ENCODE measurements around the gene TRIM67.

TRIM67 gene

DNA sequence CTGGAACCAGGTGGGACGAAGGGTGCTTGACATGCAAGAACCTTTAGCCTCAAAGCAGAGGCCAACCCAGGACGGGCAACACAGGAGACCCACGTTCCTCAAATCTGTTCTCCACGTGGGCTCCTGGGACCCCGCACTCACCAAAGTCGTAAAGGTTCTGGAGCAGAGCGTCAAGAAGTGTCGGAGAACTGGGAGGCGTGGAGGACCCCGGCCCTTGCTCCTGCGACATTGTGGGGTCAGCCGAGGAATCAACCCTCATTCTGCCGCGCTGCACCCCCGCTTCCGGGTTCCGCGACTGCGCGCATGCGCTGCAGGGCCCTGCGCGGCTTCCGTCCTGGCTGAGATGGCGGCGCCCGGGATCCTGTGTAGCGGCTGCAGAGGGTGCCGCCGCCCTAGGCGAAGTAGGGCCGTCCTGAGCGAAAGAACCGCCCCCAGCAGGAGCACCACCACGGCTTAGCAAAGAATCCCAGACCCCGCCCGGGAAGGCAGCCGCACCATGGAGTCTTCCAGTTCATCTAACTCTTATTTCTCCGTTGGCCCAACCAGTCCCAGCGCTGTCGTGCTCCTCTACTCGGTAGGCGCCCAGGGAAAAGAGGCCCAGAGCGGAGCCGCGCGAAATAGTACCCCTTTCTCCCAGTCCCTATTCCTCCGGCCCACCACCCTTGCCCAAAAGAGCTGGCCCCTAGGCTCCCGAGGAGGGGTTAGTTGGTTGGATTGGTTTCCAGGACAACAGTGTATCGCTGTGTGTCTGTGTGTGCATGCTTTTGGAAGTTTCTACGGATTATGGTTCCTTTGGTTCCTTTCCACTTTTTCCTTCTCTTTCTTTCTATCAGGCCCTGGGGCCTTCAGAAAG, 79.3 kb downstream of the TRIM67 start, which contains the start of gene GNPAT:
Gene GNPAT, plus strand, starts transcription at position 330 of the 853 bp plus-strand sequence. Its CDS starts 167 bp downstream, at position 497.
- TF ChIP-seq, protein P1, sequence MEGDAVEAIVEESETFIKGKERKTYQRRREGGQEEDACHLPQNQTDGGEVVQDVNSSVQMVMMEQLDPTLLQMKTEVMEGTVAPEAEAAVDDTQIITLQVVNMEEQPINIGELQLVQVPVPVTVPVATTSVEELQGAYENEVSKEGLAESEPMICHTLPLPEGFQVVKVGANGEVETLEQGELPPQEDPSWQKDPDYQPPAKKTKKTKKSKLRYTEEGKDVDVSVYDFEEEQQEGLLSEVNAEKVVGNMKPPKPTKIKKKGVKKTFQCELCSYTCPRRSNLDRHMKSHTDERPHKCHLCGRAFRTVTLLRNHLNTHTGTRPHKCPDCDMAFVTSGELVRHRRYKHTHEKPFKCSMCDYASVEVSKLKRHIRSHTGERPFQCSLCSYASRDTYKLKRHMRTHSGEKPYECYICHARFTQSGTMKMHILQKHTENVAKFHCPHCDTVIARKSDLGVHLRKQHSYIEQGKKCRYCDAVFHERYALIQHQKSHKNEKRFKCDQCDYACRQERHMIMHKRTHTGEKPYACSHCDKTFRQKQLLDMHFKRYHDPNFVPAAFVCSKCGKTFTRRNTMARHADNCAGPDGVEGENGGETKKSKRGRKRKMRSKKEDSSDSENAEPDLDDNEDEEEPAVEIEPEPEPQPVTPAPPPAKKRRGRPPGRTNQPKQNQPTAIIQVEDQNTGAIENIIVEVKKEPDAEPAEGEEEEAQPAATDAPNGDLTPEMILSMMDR (IDR thresholded peaks at IDR 0.05; ENCODE audit: borderline replicate concordance, insufficient read depth, low read depth, low read length), result no peak
- H3K4me3 ChIP-seq (ENCODE audit: low read depth, low read length), result peak within 1 kb of the TSS; percentile 93

DNA sequence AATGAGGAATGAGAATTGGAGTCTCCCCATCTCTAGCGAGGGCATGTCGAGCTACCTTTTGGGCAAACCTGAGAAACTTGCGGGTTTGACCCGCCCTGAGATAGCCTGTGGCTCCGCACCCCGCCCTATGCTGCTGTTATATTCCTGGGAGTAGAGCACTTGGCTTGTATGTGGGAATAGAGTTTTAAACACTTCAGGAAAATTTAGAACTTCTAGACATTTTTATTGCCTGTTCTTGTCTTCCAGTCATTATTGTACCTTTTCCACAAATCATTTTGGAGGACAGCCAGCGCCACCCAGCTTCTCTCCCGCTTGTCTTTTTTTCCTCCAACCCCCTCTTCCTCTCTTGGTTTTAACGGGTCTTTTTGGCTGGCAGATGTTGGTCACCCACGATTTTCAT, 79.9 kb downstream of the TRIM67 start:
- TF ChIP-seq, protein P1 (IDR thresholded peaks at IDR 0.05; ENCODE audit: borderline replicate concordance, insufficient read depth, low read depth, low read length), result no peak
- H3K4me3 ChIP-seq (ENCODE audit: low read depth, low read length), result peak overlapping the region; percentile 93

DNA sequence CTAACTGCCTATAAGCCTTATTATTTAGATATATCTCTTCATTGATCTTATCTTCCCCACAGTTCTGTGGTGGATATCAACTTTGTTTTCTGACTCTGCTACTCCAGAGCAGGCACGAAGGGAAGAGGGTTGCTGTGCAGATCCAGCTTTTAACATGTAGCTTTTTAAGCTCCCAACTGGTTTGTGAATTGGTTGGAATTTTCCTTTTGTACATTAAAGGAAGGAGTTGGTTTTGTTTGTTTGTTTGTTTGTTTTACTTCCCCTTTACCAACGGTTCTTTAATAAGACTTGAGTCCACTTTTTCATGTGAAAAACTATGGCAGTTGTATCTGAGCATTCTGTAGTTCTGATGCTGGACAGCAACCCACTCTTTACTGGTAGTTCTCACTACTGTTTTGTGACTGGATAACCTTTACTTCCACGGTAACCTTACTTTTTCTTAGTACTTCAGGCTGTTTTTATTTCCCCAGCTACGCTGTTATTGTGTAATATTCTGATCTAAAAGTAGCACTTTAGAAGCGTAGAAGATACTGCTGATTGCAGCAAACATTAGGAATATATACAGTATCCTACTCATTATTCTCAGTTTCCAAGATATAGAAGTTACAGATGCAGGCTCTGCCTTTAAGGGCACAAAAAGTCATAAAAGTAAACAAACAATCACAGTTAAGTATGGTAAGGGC, 80.8 kb downstream of the TRIM67 start:
- TF ChIP-seq, protein P1 (IDR thresholded peaks at IDR 0.05; ENCODE audit: borderline replicate concordance, insufficient read depth, low read depth, low read length), result no peak
- H3K4me3 ChIP-seq (ENCODE audit: low read depth, low read length), result no peak overlapping the region

DNA sequence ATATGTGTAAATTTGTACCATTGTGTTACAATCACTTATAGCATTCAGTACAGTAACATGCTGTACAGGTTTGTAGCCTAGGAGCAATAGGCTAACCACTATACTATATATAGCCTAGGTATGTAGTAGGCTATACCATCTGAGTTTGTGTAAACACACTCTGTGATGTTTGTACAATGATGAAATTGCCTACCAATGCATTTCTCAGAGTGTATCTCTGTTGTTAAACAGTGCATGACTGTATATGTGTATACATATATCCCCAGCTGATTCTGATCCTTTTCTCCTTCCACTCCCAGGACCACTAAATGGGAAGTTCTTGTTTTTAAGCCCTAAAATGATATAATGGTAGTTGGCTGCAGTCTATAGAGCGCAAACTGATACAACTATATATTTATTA, 86.9 kb downstream of the TRIM67 start:
- H3K4me3 ChIP-seq (ENCODE audit: low read depth, low read length), result no peak overlapping the region
- TF ChIP-seq, protein P1 (IDR thresholded peaks at IDR 0.05; ENCODE audit: borderline replicate concordance, insufficient read depth, low read depth, low read length), result no peak

DNA sequence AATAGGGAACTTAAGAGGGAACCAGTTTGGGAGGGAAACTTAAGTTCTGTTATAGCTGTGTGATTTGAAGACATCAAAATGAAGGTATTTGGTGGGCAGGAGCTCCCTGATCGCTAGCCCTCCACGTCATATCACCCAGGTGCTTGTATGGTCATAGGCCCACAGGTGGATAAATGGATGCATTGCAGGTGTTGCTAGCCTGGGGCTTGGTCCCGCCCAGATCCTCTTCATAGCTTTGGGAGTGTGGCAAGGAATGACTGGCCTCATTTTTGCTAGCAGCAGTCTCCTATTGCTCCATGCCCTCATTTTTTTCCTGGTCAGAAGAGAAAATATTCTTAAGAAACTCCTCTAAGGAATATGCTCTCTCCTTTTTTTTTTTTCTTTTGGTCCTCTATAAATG, 90.5 kb downstream of the TRIM67 start:
- TF ChIP-seq, protein P1 (IDR thresholded peaks at IDR 0.05; ENCODE audit: borderline replicate concordance, insufficient read depth, low read depth, low read length), result no peak
- H3K4me3 ChIP-seq (ENCODE audit: low read depth, low read length), result no peak overlapping the region

DNA sequence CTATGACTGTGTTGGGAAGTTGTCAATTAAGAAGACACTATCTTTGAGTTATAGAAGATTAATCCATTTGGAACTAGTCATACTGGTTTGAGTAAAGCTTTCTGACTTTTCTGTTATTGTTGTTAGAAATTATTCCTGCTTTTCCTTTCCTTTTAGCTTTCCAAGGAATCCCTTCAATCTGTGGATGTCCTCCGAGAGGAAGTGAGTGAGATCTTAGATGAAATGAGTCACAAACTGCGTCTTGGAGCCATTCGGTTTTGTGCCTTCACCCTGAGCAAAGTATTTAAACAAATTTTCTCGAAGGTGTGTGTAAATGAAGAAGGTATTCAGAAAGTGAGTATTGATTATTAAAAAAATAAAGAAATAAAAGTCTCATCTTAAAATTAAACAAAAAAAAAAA, 98.5 kb downstream of the TRIM67 start:
- TF ChIP-seq, protein P1 (IDR thresholded peaks at IDR 0.05; ENCODE audit: borderline replicate concordance, insufficient read depth, low read depth, low read length), result no peak
- no peak overlapping the region for H3K4me3 ChIP-seq (ENCODE audit: low read depth, low read length)
